Vagina (tissue), 2 donors: Measurements from ENCODE around the gene GMPPA. TPM values are rescaled to one million over a fixed set of nuclear protein-coding genes. Genes with fewer than 3 reads are reported as not detected.

Experiments used
- DNase-seq, 2 donors: peaks; one replicate each; pipeline ENCODE4 v3.0.0-alpha.2; 2017; ENCODE audit errors: extremely low spot score in 2 of 2
- H3K27ac ChIP-seq: fragments of 200-600 bp; sonication (generic); one replicate; pipeline ENCODE4 v1.5.1; 2019
- H3K27me3 ChIP-seq: fragments of 200-600 bp; sonication (generic); one replicate; pipeline ENCODE4 v1.5.1; 2019
- H3K36me3 ChIP-seq, 2 donors: fragments of 200-600 bp; sonication (generic); one replicate each; pipeline ENCODE4 v1.5.1; 2017 to 2019
- H3K4me1 ChIP-seq: fragments of 200-600 bp; sonication (generic); one replicate; pipeline ENCODE4 v1.5.1; 2019
- H3K4me3 ChIP-seq, 2 donors: fragments of 200-600 bp; sonication (generic); 1 replicate in 1 of 2; 2 replicates in 1 of 2; pipeline ENCODE4 v1.5.1; 2016 to 2019
- H3K9me3 ChIP-seq: fragments of 200-600 bp; sonication (generic); one replicate; pipeline ENCODE4 v1.5.1; 2019
- POLR2A ChIP-seq, 2 donors: fragments of 450-650 bp; IDR thresholded peaks; one replicate each; pipeline ENCODE4 v1.6.1; 2017; ENCODE audit warnings: antibody characterized with exemption in 2 of 2, mild to moderate bottlenecking in 2 of 2, moderate library complexity in 2 of 2
- POLR2AphosphoS5 ChIP-seq, 2 donors: sonication (generic); formaldehyde crosslinking; IDR thresholded peaks; one replicate each; pipeline ENCODE4 v1.9.0; 2017; ENCODE audit warnings: antibody characterized with exemption in 2 of 2, mild to moderate bottlenecking in 2 of 2, low read depth in 1 of 2; ENCODE audit not compliant: insufficient read depth in 1 of 2
- intact Hi-C: fragments of 100-400 bp; cut with DNase I; formaldehyde crosslinking; loops from one replicate; pipeline ENCODE4 v1.15.1; 2023
- total RNA-seq: library from RNA; depleted of rRNA; stranded (reverse); fragments of >200 nt; gene quantifications from one replicate; pipeline ENCODE4 v1.2.3, GENCODE V29; 2016
- TF ChIP-seq, protein P1 (sequence below), 3 experiments: fragments of 450-650 bp in 2 of 3; fragments of 200-600 bp in 1 of 3; sonication (generic) in 1 of 3; IDR thresholded peaks; one replicate each; pipeline ENCODE4 v1.5.1; 2017 to 2019; ENCODE audit warnings: antibody characterized with exemption in 3 of 3, mild to moderate bottlenecking in 2 of 3, moderate library complexity in 2 of 3

Gene GMPPA
- total RNA-seq, 1 donor from 2014 or later = 35.4 TPM

DNA sequence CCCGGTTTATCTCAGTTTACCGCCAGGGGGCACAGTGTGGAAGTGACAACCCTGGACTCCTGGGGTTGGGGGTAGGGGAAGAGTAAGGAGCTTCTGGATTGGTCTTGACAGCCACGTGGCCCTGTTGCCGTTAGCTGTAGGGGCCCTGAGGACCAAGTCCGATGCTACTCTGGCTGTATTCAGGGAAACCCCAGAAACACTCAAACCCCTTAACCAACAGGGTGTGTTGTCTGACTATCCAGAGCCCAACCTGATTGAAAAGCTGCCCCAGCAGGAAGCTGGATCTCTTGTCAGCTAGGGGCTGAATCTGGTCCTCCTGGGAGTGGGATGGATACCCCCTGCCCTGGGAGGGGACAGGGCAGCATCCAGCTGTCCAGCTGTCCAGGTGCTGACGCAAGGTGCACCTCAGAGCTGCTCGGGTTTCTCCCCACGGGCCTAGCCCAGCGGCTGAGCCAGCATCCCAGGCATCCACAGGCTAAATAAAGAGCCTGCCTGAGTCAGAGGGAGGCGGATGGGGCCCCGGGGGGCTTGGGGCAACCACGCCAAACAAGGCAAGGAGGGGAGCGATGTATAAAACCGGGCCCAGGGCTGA lies 3.1 kb upstream of the GMPPA start:
- intact Hi-C loops = loop anchor here (5.0 kb wide), 1 partner anchor 147 kb away; no protein-coding TSS in a partner anchor
- peak overlapping the region; percentile 95 for H3K27ac ChIP-seq
- no peak overlapping the region for H3K4me3 ChIP-seq
- H3K27me3 ChIP-seq = no peaks in the 10 kb centered on the region
- H3K9me3 ChIP-seq = no peaks in the 10 kb centered on the region
- H3K4me1 ChIP-seq = peaks cover 30% of the 10 kb centered on the region
- TF ChIP-seq POLR2A (IDR thresholded peaks at IDR 0.05) (no peak), POLR2AphosphoS5 (IDR thresholded peaks at IDR 0.05; ENCODE audit: insufficient read depth in 1 of 2, low read depth in 1 of 2) (no peak)
- TF ChIP-seq, protein P1, sequence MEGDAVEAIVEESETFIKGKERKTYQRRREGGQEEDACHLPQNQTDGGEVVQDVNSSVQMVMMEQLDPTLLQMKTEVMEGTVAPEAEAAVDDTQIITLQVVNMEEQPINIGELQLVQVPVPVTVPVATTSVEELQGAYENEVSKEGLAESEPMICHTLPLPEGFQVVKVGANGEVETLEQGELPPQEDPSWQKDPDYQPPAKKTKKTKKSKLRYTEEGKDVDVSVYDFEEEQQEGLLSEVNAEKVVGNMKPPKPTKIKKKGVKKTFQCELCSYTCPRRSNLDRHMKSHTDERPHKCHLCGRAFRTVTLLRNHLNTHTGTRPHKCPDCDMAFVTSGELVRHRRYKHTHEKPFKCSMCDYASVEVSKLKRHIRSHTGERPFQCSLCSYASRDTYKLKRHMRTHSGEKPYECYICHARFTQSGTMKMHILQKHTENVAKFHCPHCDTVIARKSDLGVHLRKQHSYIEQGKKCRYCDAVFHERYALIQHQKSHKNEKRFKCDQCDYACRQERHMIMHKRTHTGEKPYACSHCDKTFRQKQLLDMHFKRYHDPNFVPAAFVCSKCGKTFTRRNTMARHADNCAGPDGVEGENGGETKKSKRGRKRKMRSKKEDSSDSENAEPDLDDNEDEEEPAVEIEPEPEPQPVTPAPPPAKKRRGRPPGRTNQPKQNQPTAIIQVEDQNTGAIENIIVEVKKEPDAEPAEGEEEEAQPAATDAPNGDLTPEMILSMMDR (IDR thresholded peaks at IDR 0.05) = peak in 2 of 3 experiments; percentile 26 to 41
- no peaks in the 10 kb centered on the region for H3K36me3 ChIP-seq
- DNase-seq = no peak

- intact Hi-C loops = loop anchor here (5.0 kb wide), 1 partner anchor 146 kb away; no protein-coding TSS in a partner anchor
- Histone ChIP-seq H3K4me1 (peaks cover 30% of the 10 kb centered on the region), H3K27me3 (no peaks in the 10 kb centered on the region), H3K27ac (peak overlapping the region; percentile 95), H3K9me3 (no peaks in the 10 kb centered on the region), H3K4me3 (peak overlapping the region; percentile 71 to 84), H3K36me3 (no peaks in the 10 kb centered on the region)
- no peak for TF ChIP-seq POLR2AphosphoS5 (IDR thresholded peaks at IDR 0.05; ENCODE audit: insufficient read depth in 1 of 2, low read depth in 1 of 2)
- TF ChIP-seq, protein P1 (IDR thresholded peaks at IDR 0.05) = no peak
- TF ChIP-seq POLR2A (IDR thresholded peaks at IDR 0.05) = no peak
- no peak for DNase-seq
Measured at GRCh38 chr2:219496247-219496824, 2.4 kb upstream of the GMPPA start.

GRCh38 chr2:219496825-219497494 lies 1.7 kb upstream of the GMPPA start:
- DNase-seq = no peak
- H3K9me3 ChIP-seq = no peaks in the 10 kb centered on the region
- TF ChIP-seq POLR2AphosphoS5 (IDR thresholded peaks at IDR 0.05; ENCODE audit: insufficient read depth in 1 of 2, low read depth in 1 of 2) (no peak), POLR2A (IDR thresholded peaks at IDR 0.05) (no peak)
- TF ChIP-seq, protein P1 (IDR thresholded peaks at IDR 0.05) = no peak
- peak overlapping the region; percentile 95 for H3K27ac ChIP-seq
- peak overlapping the region; percentile 71 to 84 for H3K4me3 ChIP-seq
- H3K4me1 ChIP-seq = peaks cover 35% of the 10 kb centered on the region
- H3K27me3 ChIP-seq = no peaks in the 10 kb centered on the region
- intact Hi-C loops = loop anchor here (5.0 kb wide), 1 partner anchor 145 kb away; no protein-coding TSS in a partner anchor
- no peaks in the 10 kb centered on the region for H3K36me3 ChIP-seq

DNA sequence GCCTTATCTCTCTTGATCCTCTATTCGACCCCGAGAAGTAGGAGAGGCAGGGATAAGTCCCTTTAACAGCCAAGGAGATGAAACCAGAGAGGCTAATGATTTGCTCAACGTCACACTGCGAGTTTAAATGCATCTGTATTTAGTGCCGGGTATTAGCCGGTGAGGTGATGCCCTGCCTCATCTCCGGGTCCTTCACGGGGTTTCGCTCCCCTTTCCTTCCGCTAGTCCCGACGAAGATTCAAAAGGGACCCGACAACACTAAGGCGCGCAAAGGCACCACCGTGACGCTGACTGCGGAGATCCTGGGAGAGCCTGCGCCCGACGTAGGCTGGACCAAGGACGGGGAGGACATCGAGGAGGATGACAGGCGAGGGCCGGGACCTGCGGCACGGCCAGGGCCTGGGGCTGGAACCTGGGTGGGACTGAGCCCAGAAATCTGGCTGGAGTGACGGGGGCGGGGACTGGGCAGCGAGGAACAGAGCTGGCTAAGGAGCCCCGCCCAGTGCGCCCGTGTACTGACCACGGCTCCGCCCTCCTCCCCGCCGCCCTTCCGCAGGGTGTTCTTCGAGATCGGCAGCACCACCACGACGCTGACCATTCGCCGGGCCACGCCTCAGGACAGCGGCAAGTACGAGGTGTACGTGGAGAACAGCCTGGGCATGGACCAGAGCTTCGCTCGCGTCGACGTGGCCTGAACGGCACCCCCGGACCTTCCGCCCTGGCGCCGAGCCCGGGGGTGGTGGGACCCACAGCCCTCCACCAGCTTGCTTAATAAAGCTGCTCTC lies 1.0 kb upstream of the GMPPA start:
- Histone ChIP-seq H3K36me3 (no peaks in the 10 kb centered on the region), H3K27ac (peak overlapping the region; percentile 95), H3K27me3 (no peaks in the 10 kb centered on the region), H3K9me3 (no peaks in the 10 kb centered on the region), H3K4me3 (peak overlapping the region; percentile 71 to 84), H3K4me1 (peaks cover 35% of the 10 kb centered on the region)
- intact Hi-C loops = loop anchor here (5.0 kb wide), 1 partner anchor 145 kb away; no protein-coding TSS in a partner anchor
- peak in 1 of 2 donors; percentile 92 for DNase-seq
- TF ChIP-seq, protein P1 (IDR thresholded peaks at IDR 0.05) = no peak
- peak in 1 of 2 donors; percentile 74 for TF ChIP-seq POLR2A (IDR thresholded peaks at IDR 0.05)
- TF ChIP-seq POLR2AphosphoS5 (IDR thresholded peaks at IDR 0.05; ENCODE audit: insufficient read depth in 1 of 2, low read depth in 1 of 2) = peak in 1 of 2 donors; percentile 84
